Kidney epithelial cell (primary cell): Measurements from ENCODE around the gene FBRSL1. TPM values are rescaled to one million over a fixed set of nuclear protein-coding genes. Genes with fewer than 3 reads are reported as not detected.
"Not testable (repeated sequence)": the region's sequence is repeated elsewhere in the genome, so short reads cannot be mapped to it uniquely, and the experiment has no call there.

Source experiments
- DNase-seq: peaks from one replicate; pipeline ENCODE4 v3.0.0-alpha.2; 2010; ENCODE audit warnings: low read depth
- H3K27me3 ChIP-seq: 2 replicates; pipeline ENCODE4 v1.6.0; 2011; ENCODE audit warnings: low read length; ENCODE audit not compliant: control insufficient read depth, insufficient read depth
- H3K36me3 ChIP-seq: 2 replicates; pipeline ENCODE4 v1.5.1; 2011; ENCODE audit warnings: low read length; ENCODE audit not compliant: control insufficient read depth, insufficient read depth
- H3K4me3 ChIP-seq: 2 replicates; pipeline ENCODE4 v1.5.1; 2011; ENCODE audit warnings: low read depth, mild to moderate bottlenecking, control low read depth, low read length
- CTCF ChIP-seq: IDR thresholded peaks from 2 replicates; pipeline ENCODE4 v1.5.1; 2011; ENCODE audit warnings: mild to moderate bottlenecking, moderate library complexity, low read length, control low read depth, inconsistent platforms; ENCODE audit not compliant: insufficient read depth, poor library complexity, severe bottlenecking
- total RNA-seq: library from RNA; depleted of rRNA; stranded (reverse); fragments of >200 nt; gene quantifications from 2 replicates; pipeline ENCODE4 v1.2.3, GENCODE V29; 2015

FBRSL1 gene
- total RNA-seq, 1 donor from 2014 or later, result 22.9 TPM

- no peak for TF ChIP-seq CTCF
- peaks cover 18% of the 10 kb centered on the region for H3K27me3 ChIP-seq
- no peak for DNase-seq
Observed at GRCh38 chr12:132462788-132463187, 27.2 kb upstream of the FBRSL1 start.

GRCh38 chr12:132463284-132463924 lies 26.5 kb upstream of the FBRSL1 start:
- H3K4me3 ChIP-seq, H3K36me3 ChIP-seq: not testable (repeated sequence)
- peaks cover 15% of the 10 kb centered on the region for H3K27me3 ChIP-seq

More at GRCh38 chr12:132462788-132463187, 27.2 kb upstream of the FBRSL1 start:
- Histone ChIP-seq H3K4me3 (no peak overlapping the region), H3K36me3 (no peaks in the 10 kb centered on the region)

GRCh38 chr12:132464304-132464703 lies 25.6 kb upstream of the FBRSL1 start:
- not testable (repeated sequence) for H3K36me3 ChIP-seq, H3K27me3 ChIP-seq, H3K4me3 ChIP-seq, DNase-seq

More at GRCh38 chr12:132463284-132463924, 26.5 kb upstream of the FBRSL1 start:
- not testable (repeated sequence) for DNase-seq

GRCh38 chr12:132464820-132465219 lies 25.1 kb upstream of the FBRSL1 start:
- Histone ChIP-seq H3K4me3 (no peak overlapping the region), H3K27me3 (peaks cover 2% of the 10 kb centered on the region), H3K36me3 (no peaks in the 10 kb centered on the region)
- TF ChIP-seq CTCF, result no peak
- DNase-seq, result no peak

GRCh38 chr12:132465269-132466190 lies 24.4 kb upstream of the FBRSL1 start:
- no peak for TF ChIP-seq CTCF
- Histone ChIP-seq H3K4me3 (no peak overlapping the region), H3K36me3 (no peaks in the 10 kb centered on the region), H3K27me3 (peaks cover 2% of the 10 kb centered on the region)
- DNase-seq, result no peak

GRCh38 chr12:132466241-132467201 lies 23.4 kb upstream of the FBRSL1 start:
- Histone ChIP-seq H3K36me3 (no peaks in the 10 kb centered on the region), H3K4me3 (no peak overlapping the region), H3K27me3 (peaks cover 2% of the 10 kb centered on the region)
- no peak for DNase-seq
- no peak for TF ChIP-seq CTCF
